Stimulated activated CD4-positive, alpha-beta T cell treated with anti-CD3 and anti-CD28 coated beads, Interleukin-4, amount 100 ng/mL, for 24 hours (primary cell): ENCODE results near the gene DLGAP4.

Experiments
- DNase-seq: peaks from one replicate; pipeline ENCODE4 v3.0.0-alpha.2; 2020

DLGAP4 gene

DNA sequence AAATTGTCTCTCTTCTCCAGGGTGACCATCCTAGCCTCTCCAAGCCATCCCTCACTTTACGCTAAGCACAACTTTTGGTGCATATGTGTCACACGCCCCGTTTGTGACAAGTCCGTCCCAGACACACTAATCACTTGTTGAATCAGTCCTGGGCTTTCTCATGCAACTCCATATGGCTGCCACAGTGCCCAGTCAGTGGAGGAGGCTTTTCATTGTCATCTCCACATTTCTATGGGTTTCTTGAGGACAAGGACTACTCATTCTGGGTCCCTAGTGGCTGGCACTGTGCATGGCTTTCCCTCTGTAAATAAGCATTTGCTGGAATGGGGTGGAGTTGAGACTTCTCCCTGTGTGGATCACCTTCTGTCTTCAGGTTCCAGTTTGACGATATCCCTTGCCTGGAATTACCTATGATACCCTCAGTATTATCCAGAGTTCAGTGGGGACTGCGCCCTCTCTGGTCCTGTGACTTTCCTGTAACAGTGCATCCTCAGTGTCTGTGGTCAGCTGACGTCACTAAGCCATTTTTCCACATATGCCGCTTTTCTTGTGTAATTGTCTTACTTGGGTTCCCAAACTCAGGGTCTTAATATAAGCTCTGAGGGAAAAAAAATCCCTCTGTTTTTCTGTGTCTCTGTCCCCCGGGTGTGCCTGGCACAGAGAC is 175.4 kb downstream of the DLGAP4 start:
- no peak for DNase-seq

DNA sequence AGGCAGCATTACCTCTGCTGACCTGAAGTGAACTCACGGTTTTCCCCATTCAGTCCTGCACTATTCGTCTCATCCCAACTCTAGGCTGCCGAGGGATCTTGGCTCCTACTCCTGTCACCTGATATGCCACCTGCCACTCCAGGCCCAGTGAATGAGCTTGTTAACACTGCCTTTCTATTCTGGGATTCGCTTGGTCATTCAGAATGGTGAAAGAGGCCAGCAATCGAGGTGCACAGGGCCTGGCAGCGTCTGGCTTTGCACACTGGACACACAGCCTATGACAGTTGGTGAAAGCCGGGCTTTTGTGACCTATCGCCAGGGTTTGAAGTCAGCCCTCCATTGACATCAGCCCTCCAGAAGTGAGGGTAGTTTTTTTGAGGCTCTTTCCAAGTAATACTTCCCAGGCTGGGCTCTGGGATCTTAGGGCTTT is 175.9 kb downstream of the DLGAP4 start:
- no peak for DNase-seq

DNA sequence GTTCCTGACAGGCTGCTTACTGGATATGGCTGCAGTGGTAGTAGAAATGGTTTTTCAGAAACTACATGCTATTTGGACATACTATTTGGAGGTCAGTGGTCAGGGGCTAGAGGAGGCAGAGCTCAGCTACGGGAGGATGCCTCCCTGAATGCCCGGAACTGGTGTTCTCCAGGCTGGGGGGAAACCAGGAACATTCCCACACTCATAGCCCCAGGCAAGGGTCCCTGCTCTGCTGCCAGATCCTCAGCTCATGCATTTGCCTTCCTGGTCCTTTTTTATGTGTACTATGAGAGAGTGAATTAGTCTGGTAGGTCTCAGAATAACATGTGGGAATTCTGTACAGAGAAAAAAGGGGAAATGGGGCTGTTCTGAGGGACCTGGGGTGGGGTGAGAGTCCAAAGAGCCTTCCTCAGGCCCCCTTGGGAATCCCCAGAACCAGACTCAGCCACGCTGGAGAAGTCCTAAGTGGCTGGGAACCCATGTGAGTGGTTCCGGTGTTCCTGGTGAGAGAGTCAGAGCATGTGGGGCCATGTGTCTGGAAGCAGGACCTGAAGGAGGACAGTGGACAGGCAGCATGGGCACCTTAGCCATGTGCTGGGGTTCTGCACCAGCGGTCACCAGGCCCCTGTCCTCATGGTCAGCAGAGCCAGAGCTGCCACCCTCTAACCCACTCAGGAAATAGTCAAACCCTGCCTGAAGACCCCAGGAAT is 177.2 kb downstream of the DLGAP4 start:
- DNase-seq = no peak

DNA sequence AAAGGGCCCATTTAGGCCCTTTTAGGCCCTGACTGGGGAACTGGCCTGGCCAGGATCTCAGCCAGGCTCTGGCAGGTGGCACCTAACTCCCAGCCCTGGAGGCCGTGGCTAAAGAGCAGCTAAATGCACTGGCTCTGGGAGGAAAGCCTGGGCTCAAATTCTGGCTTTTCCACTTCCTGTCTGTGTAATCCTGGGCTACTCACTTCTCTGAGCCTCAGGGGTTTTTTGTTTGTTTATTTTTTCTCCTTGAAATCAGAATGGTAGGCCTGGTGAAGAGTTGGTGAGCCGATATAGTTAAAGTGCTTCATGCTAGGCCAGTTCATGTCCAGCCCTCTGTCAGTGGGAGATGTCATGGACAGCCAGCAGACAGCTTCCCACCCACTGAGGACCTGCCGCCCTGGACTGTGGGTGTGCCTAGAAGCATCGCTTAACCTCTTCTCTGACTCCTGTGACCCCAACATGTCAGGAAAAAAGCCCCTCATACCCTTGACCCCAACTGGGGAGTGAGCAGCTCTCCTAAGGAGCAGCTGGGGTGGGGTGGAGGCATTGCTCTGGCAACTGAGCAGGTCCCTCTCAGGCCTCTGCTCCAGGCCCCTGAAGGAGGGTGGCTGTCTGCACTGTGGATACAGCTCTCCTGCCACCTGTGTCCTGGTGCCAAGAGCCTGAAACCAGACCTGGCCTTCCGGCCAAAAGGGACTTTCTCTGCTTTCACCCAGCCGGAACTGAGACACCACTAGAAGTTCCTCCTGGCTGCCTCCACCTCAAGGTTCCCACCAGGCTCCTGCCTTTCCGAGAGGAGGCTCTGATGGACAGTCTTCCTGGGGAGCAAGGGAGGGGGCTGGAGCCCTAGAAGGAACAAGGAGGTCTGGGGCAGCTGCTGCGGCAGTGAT is 178.0 kb downstream of the DLGAP4 start:
- DNase-seq = no peak

DNA sequence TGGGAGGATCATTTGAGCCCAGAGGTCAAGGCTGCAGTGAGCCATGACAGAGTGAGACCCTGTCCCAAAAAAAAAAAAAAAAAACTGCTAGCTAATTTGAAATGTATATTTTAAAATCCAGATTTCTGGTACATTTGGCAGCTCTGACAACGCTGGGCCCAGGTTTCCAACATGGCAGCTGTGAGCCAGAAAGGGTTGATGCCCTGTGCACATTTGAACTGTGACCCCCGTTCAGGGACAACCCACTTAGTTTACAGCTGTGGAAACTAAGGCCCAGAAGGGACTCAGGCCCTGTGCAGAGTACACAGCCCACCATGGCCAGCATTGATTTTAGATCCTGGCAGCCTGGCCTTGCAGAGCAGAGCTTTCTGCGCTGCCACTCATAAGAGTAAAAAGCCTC is 179.1 kb downstream of the DLGAP4 start:
- no peak for DNase-seq

DNA sequence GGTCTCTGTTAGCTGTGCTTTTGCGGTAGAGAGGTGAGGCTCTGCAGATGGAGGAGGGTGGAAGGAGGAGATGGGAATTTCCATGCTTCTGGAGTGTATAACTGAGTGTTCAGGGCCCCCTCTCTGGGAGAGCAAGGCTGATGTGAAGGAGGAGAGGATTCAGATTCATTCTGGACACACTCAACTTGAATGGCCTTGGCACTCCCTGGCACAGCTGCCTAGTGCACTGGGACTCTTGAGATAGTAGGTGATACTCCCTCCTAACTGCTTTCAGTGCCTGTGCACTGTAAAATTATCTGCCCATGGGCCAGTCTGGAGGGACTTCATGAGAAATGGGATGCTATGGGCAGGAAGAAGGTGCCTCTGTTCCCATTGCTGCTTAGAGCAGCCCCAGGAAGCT is 180.9 kb downstream of the DLGAP4 start:
- DNase-seq = no peak

DNA sequence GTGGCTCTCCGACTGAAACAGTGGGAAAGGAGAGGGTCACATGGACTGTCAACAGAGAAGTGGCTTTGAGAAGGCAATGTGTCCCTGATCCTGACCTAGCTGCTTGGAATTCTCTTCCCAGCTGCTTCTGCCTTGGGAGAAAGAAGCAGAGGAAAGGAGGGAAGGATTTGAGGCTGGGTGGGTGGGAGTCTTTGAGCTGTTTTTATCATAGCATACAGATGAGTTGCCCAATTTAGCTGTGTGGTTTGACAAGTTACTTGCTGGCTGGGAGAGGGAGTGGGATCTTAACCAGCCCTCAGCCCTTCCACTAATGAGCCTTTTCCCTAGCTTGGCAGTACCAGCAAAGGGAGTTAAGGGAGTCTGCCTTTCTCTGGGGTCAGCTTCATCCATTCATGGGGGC is 184.1 kb downstream of the DLGAP4 start:
- DNase-seq = no peak

DNA sequence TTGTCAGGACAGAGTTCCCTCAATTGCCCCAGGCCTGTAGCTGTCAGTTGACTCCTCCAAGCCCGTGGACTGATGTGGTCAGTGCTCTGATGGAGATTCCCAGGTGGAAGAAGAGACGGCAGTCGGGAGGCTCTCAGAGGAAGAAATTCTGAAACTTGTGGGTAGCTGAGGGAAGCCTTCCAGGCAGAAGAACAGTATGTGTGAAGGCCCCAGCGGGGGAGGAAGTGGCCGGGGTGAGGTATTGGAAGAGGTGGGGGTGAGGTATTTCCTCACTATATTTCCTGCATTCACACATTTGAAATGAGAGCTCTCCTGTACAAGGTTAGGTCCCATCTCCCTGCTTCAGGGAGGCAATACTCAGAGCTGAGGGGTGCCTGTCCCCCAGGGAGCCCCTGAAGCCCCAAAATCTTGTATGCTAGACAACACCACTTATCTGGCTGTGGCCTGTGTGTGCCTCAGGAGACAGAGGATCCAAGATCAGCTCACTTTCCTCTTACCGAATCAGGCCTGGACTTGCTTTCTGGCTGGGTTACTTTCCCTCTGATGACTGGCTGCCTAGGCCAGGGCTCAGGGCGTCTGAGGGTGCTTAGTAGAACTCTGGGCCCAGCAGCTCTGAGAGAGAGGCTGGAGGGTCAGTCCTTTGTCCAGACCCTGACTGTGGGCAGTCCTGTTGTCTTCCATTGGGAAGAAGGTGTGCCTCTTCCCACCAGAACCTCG is 185.9 kb downstream of the DLGAP4 start:
- DNase-seq = peak; percentile 56

DNA sequence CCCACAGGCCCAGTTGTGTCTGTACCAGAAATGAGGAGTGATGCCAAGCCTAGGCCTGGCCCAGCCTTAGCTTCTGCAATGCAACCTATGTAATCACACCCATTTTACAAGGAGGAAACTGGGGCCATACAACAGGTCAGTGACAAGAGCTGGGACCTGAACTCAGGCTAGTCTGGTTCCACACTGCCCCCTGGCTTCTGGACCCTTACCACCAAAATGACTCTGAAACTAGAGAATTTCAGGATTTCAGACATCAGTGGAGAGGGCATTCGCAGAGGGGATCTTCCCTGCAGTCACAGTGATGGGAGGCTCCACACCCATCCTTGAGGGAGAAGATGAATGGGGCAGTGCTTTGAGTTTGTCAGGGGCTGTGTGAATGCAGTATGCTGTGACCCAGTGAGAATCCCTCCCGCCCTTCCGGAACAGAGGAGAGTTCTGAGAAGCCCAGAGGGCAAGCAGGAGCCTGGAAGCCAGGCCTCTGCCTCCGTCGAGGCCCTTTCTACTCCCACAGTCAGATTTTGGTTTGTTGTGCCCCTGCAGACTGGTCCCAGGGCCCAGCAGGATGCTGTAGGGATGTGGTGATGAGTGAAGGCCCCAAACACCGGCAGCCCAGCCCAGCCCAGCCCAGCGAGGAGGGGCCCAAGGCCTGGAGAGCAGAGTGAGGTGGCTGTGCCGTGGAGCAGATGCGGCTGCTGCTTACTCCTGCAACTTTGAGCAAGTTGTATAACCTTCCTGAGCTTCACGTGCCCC is 187.1 kb downstream of the DLGAP4 start:
- DNase-seq = peak; percentile 10

DNA sequence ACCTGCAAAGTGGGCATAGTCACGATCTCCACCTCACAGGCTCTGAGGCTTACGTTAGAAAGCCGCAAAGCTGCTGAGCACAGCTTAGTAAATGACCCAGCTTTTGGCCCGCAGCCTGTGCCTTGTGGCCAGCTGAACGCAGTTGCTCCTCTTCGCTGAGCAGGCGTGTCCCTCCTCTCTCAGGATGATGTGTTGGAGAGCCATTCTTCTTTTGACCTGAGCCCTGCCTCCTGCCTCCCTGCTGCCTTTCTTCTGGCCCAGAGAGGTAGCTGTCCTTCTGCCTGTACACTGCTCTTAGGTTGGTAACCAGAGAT is 187.6 kb downstream of the DLGAP4 start:
- no peak for DNase-seq

DNA sequence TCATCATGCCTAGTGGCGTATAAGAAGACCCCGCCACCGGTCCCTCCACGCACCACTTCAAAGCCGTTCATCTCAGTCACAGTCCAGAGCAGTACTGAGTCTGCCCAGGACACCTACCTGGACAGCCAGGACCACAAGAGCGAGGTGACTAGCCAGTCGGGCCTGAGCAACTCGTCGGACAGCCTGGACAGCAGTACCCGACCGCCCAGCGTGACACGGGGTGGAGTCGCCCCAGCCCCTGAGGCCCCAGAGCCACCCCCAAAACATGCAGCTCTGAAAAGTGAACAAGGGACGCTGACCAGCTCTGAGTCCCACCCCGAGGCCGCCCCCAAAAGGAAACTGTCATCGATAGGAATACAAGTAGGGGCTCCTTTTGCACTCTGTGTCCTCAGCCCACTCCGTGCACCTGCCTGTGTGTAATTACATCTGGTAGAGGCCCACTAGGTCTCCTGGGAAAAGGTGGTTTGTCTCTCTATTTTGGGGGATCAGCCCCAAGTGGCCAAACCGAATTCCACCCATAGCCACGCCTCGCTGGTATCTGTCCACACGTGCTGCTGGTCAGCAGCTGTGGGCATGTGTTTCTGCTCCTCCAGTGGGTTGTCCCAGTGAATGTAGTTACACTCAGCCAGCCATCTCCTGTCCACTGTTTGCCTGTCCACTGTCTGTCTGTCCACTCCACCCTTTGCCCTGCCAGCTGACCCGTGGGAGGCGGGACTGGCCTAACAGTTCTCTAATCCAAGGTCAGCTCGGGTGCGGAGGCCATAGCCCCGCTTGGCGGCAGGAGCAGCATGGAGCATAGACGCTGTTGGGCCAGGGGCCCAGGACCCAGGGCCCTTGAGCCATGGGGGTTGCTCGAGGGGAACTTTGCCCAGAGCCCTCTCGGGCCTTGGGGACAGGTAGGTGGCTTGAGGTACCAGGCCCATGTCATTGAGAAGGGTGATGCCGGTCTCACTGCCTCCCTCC is 190.8 kb downstream of the DLGAP4 start:
- DNase-seq = no peak

DNA sequence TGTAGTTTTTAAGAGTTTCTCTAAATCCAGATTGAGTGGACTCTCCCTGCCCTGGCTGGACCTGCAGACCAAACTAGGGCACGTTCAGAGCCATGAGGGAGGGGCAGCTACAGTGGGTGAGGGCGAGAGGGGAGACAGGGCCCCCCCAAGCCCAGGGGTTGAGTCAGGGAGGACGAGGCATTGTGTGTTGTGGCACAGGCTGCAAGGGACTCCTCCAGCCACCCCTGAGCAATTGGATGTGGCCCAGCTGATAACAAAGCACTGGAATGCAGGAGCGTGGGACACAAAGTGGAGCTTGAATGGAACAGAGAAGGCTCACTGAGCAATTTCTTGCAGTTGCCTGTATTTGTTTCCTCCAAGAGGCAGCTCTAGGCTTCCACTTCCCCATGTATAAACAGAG is 191.7 kb downstream of the DLGAP4 start:
- no peak for DNase-seq

DNA sequence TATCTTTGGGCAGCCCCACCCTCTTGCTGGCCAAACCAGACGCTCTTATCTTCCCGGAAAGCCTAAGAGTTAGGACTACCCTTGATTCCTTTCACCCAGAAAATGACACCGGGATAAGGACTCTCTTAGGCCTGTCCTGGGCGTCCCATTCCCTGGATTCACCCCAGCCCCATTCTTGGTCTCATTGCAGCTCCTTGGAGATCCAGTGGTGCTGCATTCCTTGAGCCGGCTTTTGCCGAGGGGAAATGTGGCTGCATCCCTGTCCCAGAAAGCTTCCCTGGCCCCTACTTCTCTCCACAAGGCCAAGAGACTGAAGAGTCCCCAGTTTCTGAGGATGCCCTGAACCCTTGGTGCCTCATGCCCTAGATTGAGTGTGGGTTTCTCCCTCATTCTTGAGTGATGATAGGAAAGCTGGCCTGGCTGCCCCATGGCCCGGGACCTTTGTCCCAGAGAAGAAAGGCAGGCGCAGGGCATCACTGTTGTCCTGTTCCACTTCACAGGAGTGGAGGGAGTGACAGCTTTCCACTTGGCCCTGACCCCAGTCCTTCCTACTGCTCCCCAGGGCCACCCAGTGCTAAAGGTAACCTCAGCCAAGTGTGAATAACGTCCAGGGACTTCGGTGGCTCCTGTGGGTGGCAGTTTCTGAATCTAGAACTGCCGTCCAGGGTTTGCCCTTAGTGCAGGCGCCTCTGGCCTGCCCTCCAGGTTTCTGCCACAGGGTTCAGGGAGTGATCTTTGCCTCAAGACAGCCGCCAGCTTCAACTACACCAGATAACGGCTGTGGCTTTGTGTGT is 192.4 kb downstream of the DLGAP4 start:
- DNase-seq = no peak

DNA sequence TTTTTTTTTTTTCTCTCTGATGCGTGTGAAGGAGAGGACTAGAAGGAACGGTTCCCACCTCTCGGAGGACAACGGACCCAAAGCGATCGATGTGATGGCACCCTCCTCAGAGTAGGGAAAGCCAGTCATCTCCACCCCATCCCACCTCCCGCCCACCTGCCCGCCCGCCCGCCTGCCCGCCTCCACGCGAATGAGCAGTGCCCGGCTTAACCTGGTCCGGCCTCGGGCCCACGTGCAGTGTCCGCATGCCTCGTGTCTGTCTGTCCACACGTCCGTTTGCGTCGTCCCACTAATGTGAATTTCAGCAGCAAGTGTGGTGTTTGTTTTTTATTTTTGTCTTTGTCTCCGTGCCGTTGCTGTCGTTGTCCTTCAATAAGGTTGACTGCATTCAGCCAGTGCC is 193.1 kb downstream of the DLGAP4 start:
- DNase-seq = no peak

DNA sequence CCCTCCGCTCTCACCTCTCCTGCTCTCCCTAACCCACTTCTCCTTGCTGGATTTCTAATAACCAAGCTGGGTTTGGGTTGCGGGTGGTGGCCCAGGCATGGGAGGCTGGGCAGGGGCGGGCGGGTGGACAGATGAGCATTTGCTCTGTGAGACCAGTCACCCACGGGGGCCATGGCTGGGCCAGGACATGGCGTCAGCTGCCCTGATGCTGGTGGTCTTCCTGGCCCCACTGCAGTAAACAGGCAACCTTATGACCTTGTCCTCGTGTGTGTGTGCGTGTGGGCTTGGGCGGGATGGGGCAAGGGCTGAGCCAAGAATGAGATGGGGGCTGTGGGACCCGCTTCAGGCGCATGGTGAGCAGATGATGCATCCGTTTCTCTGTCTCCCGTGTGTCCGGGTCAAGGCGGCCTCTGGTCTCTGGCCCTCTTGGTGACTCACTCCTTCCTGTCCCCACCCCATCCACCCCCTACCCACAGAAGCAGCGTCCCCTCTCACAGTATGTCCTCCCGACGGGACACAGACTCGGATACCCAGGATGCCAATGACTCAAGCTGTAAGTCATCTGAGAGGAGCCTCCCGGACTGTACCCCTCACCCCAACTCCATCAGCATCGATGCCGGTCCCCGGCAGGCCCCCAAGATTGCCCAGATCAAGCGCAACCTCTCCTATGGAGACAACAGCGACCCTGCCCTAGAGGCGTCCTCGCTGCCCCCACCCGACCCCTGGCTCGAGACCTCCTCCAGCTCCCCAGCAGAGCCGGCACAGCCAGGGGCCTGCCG is 193.8 kb downstream of the DLGAP4 start:
- DNase-seq = no peak

DNA sequence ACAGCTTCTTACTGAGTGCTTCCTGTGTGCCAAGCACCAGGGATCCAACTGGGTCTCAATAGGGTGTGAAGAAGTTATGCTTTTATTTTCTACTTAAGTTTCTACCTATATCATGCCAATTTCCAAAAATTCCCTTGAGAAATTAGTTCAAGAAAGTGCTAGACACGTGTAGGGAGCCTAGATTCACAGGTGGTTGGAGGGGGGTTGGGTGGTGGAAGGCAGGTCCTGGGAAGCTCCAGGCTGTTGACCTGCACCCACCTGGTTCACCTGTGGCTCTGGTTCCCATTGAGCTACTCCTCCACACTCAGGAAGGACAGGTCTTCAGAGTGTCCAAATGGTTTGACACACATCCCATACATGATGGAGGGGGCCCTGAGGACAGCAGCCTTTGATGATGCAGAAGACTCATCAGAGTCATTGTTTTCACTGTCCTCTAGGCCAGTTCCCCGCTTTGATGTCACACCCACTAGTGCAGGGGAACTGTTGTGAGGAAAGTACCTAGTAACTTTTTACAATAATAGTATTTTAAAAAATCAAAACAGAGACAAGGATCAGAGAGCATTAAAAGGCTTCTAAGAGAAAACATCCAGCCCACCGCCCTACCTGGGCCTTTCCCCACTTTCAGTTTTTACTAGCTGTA is 195.3 kb downstream of the DLGAP4 start:
- peak; percentile 14 for DNase-seq

DNA sequence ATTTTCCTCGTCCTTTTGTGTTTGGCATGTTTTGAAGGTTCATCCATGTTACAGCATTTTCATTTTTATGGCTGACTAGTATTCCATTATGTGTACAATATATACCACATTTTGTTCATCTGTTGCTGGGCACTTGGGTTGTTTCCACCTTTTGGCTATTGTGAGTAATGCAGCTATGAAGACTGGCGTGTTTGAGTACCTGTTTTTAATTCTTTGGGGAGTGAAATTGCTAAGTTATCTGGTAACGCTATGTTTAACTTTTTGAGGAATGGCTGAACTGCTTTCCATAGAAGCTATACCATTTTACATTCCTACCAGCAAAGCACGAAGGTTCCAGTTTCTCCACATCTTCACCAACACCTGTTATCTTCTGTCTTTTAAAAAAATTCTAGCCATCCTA is 198.2 kb downstream of the DLGAP4 start:
- DNase-seq = no peak

DNA sequence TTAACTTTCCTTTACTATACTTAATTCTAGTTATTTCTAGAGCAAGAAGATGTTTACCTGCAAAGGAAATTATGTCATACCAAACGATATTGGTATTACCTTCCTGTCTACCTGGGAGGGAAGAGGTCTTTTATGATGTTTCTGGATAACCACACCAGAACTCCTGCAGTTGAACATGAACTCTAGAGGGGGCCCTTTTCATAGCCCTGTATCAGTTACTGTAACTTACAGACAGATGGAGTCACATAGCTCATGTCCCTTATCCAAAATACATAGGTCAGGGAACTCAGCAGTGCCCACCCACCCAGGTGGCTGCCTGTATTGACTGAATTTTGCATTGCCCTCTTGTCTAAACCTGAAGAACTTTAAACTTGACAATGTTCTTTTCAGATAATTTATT is 200.1 kb downstream of the DLGAP4 start:
- DNase-seq = no peak

DNA sequence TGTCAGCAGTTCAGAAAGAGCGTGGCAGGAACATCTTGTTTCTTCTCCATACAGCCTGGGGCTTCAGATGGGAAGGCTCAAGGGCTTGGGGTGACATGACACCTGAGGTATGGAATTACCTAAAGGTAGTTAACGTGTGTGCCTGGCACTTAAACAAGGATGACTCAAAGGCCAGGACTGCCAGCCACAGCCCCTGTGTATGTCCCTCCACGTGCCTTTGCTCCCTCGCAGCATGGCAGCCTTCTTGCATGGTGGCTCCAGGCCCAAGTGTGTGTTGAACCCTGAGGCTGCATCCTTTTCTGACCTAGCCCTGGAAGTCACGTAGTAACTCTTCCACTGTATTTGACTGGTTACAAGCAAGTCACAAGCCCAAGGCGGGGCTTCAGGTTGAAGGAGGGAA is 201.6 kb downstream of the DLGAP4 start:
- no peak for DNase-seq
